Liver (tissue), 9 donors: ENCODE measurements around the gene MYO18B. TPM values are rescaled to one million over a fixed set of nuclear protein-coding genes. Genes with fewer than 3 reads are reported as not detected.

Source experiments
- DNase-seq: peaks from one replicate; pipeline ENCODE4 v3.0.0-alpha.2; 2017; ENCODE audit warnings: low spot score
- H3K27ac ChIP-seq, 2 donors: one replicate each; pipeline ENCODE4 v1.7.0; 2013; ENCODE audit warnings: inconsistent platforms in 2 of 2, low read length in 2 of 2, control low read depth in 1 of 2, low read depth in 1 of 2, mild to moderate bottlenecking in 1 of 2
- H3K27me3 ChIP-seq, 4 donors: one replicate each; pipeline versions ENCODE4 v1.6.1 to v1.7.0; 2013; ENCODE audit warnings: low read length in 3 of 4, inconsistent platforms in 1 of 4, mild to moderate bottlenecking in 1 of 4, moderate library complexity in 1 of 4; ENCODE audit not compliant: control insufficient read depth in 4 of 4, insufficient read depth in 4 of 4
- H3K36me3 ChIP-seq, 4 donors: one replicate each; pipeline versions ENCODE4 v1.6.1 to v1.7.0; 2013; ENCODE audit warnings: low read length in 3 of 4, mild to moderate bottlenecking in 3 of 4, low read depth in 1 of 4, moderate library complexity in 1 of 4; ENCODE audit not compliant: control insufficient read depth in 4 of 4, insufficient read depth in 3 of 4
- H3K4me1 ChIP-seq, 4 donors: one replicate each; pipeline versions ENCODE4 v1.6.1 to v1.7.0; 2013; ENCODE audit warnings: low read length in 3 of 4, mild to moderate bottlenecking in 3 of 4, moderate library complexity in 1 of 4; ENCODE audit not compliant: control insufficient read depth in 4 of 4, insufficient read depth in 4 of 4
- H3K4me3 ChIP-seq, 3 donors: one replicate each; pipeline versions ENCODE4 v1.6.1 to v1.7.0; 2013; ENCODE audit warnings: low read length in 3 of 3, control low read depth in 1 of 3, low read depth in 1 of 3, mild to moderate bottlenecking in 1 of 3
- H3K9ac ChIP-seq, 2 donors: one replicate each; pipeline ENCODE4 v1.7.0; 2013; ENCODE audit warnings: low read length in 2 of 2, mild to moderate bottlenecking in 2 of 2, moderate library complexity in 2 of 2, control low read depth in 1 of 2, low read depth in 1 of 2
- H3K9me3 ChIP-seq, 4 donors: one replicate each; pipeline versions ENCODE4 v1.6.1 to v1.7.0; 2013; ENCODE audit warnings: low read length in 3 of 4; ENCODE audit not compliant: control insufficient read depth in 4 of 4
- EGR1 ChIP-seq, 2 donors: IDR thresholded peaks; 2 replicates each; pipeline ENCODE4 v1.6.1; 2016 to 2018; ENCODE audit warnings: antibody characterized with exemption in 2 of 2, low read depth in 2 of 2
- FOXA1 ChIP-seq: IDR thresholded peaks from 2 replicates; pipeline ENCODE4 v1.6.1; 2016; ENCODE audit warnings: antibody characterized with exemption
- FOXA2 ChIP-seq: IDR thresholded peaks from 2 replicates; pipeline ENCODE4 v1.6.1; 2016; ENCODE audit warnings: antibody characterized with exemption
- GABPA ChIP-seq, 2 donors: IDR thresholded peaks in 1 of 2; conservative IDR thresholded peaks in 1 of 2; 2 replicates each; pipeline ENCODE4 v1.6.1; 2016; ENCODE audit warnings: antibody characterized with exemption in 2 of 2, mild to moderate bottlenecking in 1 of 2, moderate library complexity in 1 of 2
- HNF4A ChIP-seq, 2 donors: conservative IDR thresholded peaks; 2 replicates each; pipeline ENCODE4 v1.6.1; 2016; ENCODE audit warnings: antibody characterized with exemption in 2 of 2, mild to moderate bottlenecking in 2 of 2
- HNF4G ChIP-seq: IDR thresholded peaks from 2 replicates; pipeline ENCODE4 v1.6.1; 2016; ENCODE audit warnings: antibody characterized with exemption
- JUND ChIP-seq, 2 donors: IDR thresholded peaks; 2 replicates each; pipeline ENCODE4 v1.6.1; 2016; ENCODE audit warnings: antibody characterized with exemption in 2 of 2
- MAX ChIP-seq: IDR thresholded peaks from 2 replicates; pipeline ENCODE4 v1.6.1; 2016; ENCODE audit warnings: antibody characterized with exemption
- NR2F2 ChIP-seq: IDR thresholded peaks from 2 replicates; pipeline ENCODE4 v1.6.1; 2016; ENCODE audit warnings: antibody characterized with exemption
- RAD21 ChIP-seq, 2 donors: IDR thresholded peaks; 2 replicates each; pipeline ENCODE4 v1.6.1; 2016; ENCODE audit warnings: antibody characterized with exemption in 2 of 2, mild to moderate bottlenecking in 2 of 2
- RXRA ChIP-seq, 2 donors: IDR thresholded peaks; 2 replicates each; pipeline ENCODE4 v1.6.1; 2017 to 2018; ENCODE audit warnings: antibody characterized with exemption in 2 of 2, mild to moderate bottlenecking in 1 of 2
- SP1 ChIP-seq: IDR thresholded peaks from 2 replicates; pipeline ENCODE4 v1.6.1; 2018; ENCODE audit warnings: antibody characterized with exemption, mild to moderate bottlenecking
- TAF1 ChIP-seq: conservative IDR thresholded peaks from 2 replicates; pipeline ENCODE4 v1.6.1; 2016; ENCODE audit warnings: antibody characterized with exemption, mild to moderate bottlenecking
- YY1 ChIP-seq: IDR thresholded peaks from 2 replicates; pipeline ENCODE4 v1.6.1; 2016; ENCODE audit warnings: antibody characterized with exemption, mild to moderate bottlenecking
- WGBS: extraction: QIAGEN DNeasy Blood & Tissue Kit; methylation state at CpG from one replicate; pipeline ENCODE4 v1.1.7; 2013; 5-methylcytosine and 5-hydroxymethylcytosine counted together
- polyA plus RNA-seq, 2 donors: library from polyadenylated mRNA; stranded (reverse) in 1 of 2; unstranded in 1 of 2; fragments of 200-250 nt in 1 of 2; fragments of >200 nt in 1 of 2; fragmentation: Nextera tagmentation in 1 of 2; extraction: Ambion mirVana in 1 of 2; gene quantifications; one replicate each; pipeline versions ENCODE4 v1.2.1 to v1.2.3, GENCODE V29; 2013 to 2015
- total RNA-seq, 2 donors: library from RNA; depleted of rRNA; stranded (reverse); fragments of >200 nt; gene quantifications; one replicate each; pipeline ENCODE4 v1.2.3, GENCODE V29; 2014
- TF ChIP-seq, protein P1 (sequence below): IDR thresholded peaks from 2 replicates; pipeline ENCODE4 v1.6.1; 2016; ENCODE audit warnings: antibody characterized with exemption
- TF ChIP-seq, protein P2 (sequence below): IDR thresholded peaks from 2 replicates; pipeline ENCODE4 v1.6.1; 2016; ENCODE audit warnings: antibody characterized with exemption
- TF ChIP-seq, protein P3 (sequence below): fragments of 150-350 bp; IDR thresholded peaks from 2 replicates; pipeline ENCODE4 v1.5.1; 2017; ENCODE audit warnings: improper control_type of control experiment, low read depth, low read length; ENCODE audit not compliant: missing input control
- TF ChIP-seq, protein P4 (sequence below): IDR thresholded peaks from 2 replicates; pipeline ENCODE4 v1.6.1; 2016; ENCODE audit warnings: antibody characterized with exemption, mild to moderate bottlenecking
- donor health status: healthy.
- donor health status: healthy.
- donor health status: healthy.
- donor health status: healthy.
- donor health status: healthy.

Gene MYO18B
- total and polyA plus RNA-seq, 4 donors: under 0.01 to 4.2 (median 0.02) TPM; not detected in 1

GRCh38 chr22:26072621-26073020 lies 330.6 kb downstream of the MYO18B start:
- 71% methylated on average over 3 of the region's 3 CpGs for WGBS
- Histone ChIP-seq H3K9ac (no peak overlapping the region), H3K27me3 (peaks cover 0 to 6% (median 3%) of the 10 kb centered on the region in 4 donors), H3K27ac (no peak overlapping the region), H3K4me1 (no peaks in the 10 kb centered on the region), H3K36me3 (no peaks in the 10 kb centered on the region), H3K9me3 (no peaks in the 10 kb centered on the region), H3K4me3 (no peak overlapping the region)
- TF ChIP-seq FOXA2 (no peak), EGR1 (IDR thresholded peaks at IDR 0.05; ENCODE audit: low read depth in 2 of 2) (no peak), NR2F2 (no peak), SP1 (no peak), GABPA (IDR thresholded peaks at IDR 0.05 in 1 of 2, conservative IDR thresholded peaks at IDR 0.05 in 1 of 2) (no peak), FOXA1 (no peak), YY1 (no peak)
- TF ChIP-seq, protein P1, sequence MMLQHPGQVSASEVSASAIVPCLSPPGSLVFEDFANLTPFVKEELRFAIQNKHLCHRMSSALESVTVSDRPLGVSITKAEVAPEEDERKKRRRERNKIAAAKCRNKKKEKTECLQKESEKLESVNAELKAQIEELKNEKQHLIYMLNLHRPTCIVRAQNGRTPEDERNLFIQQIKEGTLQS: no peak
- TF ChIP-seq, protein P2, sequence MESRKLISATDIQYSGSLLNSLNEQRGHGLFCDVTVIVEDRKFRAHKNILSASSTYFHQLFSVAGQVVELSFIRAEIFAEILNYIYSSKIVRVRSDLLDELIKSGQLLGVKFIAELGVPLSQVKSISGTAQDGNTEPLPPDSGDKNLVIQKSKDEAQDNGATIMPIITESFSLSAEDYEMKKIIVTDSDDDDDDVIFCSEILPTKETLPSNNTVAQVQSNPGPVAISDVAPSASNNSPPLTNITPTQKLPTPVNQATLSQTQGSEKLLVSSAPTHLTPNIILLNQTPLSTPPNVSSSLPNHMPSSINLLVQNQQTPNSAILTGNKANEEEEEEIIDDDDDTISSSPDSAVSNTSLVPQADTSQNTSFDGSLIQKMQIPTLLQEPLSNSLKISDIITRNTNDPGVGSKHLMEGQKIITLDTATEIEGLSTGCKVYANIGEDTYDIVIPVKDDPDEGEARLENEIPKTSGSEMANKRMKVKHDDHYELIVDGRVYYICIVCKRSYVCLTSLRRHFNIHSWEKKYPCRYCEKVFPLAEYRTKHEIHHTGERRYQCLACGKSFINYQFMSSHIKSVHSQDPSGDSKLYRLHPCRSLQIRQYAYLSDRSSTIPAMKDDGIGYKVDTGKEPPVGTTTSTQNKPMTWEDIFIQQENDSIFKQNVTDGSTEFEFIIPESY: no peak
- TF ChIP-seq, protein P3, sequence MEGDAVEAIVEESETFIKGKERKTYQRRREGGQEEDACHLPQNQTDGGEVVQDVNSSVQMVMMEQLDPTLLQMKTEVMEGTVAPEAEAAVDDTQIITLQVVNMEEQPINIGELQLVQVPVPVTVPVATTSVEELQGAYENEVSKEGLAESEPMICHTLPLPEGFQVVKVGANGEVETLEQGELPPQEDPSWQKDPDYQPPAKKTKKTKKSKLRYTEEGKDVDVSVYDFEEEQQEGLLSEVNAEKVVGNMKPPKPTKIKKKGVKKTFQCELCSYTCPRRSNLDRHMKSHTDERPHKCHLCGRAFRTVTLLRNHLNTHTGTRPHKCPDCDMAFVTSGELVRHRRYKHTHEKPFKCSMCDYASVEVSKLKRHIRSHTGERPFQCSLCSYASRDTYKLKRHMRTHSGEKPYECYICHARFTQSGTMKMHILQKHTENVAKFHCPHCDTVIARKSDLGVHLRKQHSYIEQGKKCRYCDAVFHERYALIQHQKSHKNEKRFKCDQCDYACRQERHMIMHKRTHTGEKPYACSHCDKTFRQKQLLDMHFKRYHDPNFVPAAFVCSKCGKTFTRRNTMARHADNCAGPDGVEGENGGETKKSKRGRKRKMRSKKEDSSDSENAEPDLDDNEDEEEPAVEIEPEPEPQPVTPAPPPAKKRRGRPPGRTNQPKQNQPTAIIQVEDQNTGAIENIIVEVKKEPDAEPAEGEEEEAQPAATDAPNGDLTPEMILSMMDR: no peak
- DNase-seq: no peak

DNA sequence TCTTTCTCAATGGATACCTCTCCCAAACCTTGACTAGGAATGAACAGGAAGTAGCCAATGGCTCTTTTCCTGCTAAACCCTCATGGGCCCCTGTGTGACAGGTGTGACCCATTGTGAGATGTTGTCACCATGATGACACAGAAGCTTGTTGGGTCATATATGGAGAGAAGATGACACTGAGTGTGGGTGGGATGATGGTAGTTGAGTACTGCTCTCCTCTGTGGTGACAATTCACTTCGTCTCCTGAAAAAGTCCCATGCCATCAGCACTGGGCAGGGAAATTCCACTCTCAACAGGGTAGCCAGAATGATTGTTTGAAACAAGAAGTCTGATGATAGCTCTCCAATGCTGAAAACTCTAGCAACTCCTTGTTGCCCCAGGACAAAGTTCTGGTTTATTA lies 333.3 kb downstream of the MYO18B start:
- Histone ChIP-seq H3K27ac (no peak overlapping the region), H3K4me3 (no peak overlapping the region), H3K9me3 (peaks cover 0 to under 1% (median 0%) of the 10 kb centered on the region in 4 donors), H3K4me1 (no peaks in the 10 kb centered on the region), H3K36me3 (no peaks in the 10 kb centered on the region), H3K27me3 (peaks cover 0 to 4% (median 1%) of the 10 kb centered on the region in 4 donors), H3K9ac (no peak overlapping the region)
- DNase-seq: no peak
- no peak for TF ChIP-seq JUND (IDR thresholded peaks at IDR 0.05)
- TF ChIP-seq, protein P3: no peak
- TF ChIP-seq GABPA (IDR thresholded peaks at IDR 0.05 in 1 of 2, conservative IDR thresholded peaks at IDR 0.05 in 1 of 2): no peak
- TF ChIP-seq TAF1: no peak
- TF ChIP-seq HNF4G: no peak
- TF ChIP-seq, protein P1: no peak
- no peak for TF ChIP-seq FOXA1
- TF ChIP-seq SP1: no peak
- TF ChIP-seq, protein P2: no peak
- TF ChIP-seq, protein P4, sequence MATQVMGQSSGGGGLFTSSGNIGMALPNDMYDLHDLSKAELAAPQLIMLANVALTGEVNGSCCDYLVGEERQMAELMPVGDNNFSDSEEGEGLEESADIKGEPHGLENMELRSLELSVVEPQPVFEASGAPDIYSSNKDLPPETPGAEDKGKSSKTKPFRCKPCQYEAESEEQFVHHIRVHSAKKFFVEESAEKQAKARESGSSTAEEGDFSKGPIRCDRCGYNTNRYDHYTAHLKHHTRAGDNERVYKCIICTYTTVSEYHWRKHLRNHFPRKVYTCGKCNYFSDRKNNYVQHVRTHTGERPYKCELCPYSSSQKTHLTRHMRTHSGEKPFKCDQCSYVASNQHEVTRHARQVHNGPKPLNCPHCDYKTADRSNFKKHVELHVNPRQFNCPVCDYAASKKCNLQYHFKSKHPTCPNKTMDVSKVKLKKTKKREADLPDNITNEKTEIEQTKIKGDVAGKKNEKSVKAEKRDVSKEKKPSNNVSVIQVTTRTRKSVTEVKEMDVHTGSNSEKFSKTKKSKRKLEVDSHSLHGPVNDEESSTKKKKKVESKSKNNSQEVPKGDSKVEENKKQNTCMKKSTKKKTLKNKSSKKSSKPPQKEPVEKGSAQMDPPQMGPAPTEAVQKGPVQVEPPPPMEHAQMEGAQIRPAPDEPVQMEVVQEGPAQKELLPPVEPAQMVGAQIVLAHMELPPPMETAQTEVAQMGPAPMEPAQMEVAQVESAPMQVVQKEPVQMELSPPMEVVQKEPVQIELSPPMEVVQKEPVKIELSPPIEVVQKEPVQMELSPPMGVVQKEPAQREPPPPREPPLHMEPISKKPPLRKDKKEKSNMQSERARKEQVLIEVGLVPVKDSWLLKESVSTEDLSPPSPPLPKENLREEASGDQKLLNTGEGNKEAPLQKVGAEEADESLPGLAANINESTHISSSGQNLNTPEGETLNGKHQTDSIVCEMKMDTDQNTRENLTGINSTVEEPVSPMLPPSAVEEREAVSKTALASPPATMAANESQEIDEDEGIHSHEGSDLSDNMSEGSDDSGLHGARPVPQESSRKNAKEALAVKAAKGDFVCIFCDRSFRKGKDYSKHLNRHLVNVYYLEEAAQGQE: no peak
- no peak for TF ChIP-seq RAD21 (IDR thresholded peaks at IDR 0.05)
- no peak for TF ChIP-seq HNF4A (conservative IDR thresholded peaks at IDR 0.05)
- TF ChIP-seq FOXA2: no peak
- TF ChIP-seq MAX: no peak
- no peak for TF ChIP-seq YY1
- TF ChIP-seq NR2F2: no peak
- TF ChIP-seq EGR1 (IDR thresholded peaks at IDR 0.05; ENCODE audit: low read depth in 2 of 2): no peak
- TF ChIP-seq RXRA (IDR thresholded peaks at IDR 0.05): no peak
- WGBS: 51% methylated on average over 1 of the region's 1 CpG
